Colon (tissue), 2 donors: ENCODE data around the gene EIF4G1.

Experiments used
- FAIRE-seq: peaks from 2 replicates; lab custom pipeline; 2012; peaks lifted over from hg19 to GRCh38; lab: Jason Lieb, UNC
- donor health status: control.
- donor health status: control.

EIF4G1 gene

DNA sequence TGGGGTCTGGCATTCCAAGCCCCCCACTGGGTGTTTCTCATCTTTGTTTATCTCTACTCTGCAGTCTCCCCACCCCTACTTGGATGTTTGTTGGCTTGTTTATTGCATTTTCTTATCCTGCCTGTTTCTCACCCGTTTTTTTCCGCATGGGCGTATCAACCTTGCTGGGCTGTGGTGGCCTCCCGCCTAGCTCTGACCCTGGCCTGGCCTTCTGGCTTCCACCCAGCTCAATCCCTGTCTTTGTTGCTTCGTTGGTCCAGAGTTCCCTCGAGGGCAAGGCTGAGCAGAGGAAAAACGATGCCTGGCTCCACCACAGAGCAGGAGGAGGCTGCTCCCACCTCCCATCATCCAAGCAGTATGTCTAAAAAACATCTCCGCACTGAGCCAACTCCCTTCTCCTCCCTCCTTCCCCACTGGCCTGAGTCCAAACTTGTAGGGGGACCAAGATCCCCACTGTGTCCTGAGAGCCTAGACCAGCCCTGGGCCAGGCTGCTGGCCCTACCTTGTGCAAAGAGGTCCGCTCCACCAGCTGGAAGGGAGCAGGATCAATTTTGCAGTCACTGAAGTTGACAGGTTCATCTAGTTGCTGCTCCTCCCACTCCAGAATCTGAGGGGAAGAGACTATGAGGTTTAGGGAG, 37.2 kb downstream of the EIF4G1 start:
- no peak for FAIRE-seq

DNA sequence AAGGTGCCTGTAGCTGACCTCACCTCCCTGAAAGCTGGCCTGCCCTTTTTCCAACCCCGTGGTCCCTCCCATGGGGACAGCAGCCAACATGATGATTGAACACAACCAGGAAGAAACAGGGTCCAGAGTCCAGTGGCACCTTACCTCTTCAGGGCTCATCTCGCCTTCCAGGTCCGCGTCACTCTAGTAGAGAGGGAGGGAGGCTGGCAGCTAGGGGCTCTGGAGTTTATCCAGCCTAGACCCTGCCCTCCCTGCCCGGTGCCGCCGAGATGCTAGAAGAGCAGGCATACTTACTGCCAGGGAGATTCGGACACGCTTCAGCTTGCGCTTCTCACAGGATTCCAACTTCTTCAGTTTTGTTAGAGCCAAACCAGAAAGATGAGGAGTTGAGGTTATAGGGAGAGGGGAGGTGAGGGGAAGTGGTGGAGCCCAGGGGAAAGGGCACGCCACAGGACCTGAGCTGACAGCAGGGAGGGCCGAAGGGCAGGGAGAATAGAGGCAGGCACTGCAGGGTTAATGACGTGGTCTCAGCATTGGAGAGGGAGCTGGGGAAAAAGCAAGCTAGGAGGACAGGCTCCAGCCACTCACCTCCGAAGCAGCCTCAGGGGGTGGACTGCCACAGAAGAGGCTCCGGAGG, 37.9 kb downstream of the EIF4G1 start:
- no peak for FAIRE-seq

DNA sequence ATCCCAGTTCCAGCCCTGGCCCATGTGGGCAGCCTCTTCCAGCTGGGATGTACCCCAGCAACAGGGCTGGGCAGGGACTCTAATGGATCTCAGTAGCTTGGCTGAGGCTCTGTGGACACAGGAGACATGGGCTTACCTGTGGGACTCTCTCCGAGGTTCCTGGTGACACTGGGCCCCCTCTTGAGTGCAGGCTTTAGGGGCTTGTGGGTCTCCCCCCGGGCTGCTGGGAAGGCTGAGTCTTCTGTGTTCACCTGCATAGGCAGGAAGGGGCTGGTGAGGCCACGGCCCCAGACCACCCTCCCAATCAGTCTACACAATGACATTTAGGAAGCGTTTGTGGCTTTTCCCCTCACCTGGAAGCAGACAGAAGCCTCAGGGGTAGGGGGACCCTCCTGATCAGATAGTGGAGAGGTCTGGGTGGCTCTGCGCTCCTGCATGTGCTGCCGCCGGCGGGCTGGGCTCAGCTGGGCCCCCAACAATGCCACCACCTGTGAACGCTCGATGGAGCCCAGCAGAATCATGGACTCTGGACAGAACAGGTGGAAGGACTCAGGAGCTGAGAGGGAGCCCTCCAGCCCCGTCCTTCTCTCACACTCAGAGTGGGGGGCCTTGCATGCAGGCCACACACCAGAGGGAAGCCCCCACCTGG, 38.6 kb downstream of the EIF4G1 start:
- FAIRE-seq = no peak

DNA sequence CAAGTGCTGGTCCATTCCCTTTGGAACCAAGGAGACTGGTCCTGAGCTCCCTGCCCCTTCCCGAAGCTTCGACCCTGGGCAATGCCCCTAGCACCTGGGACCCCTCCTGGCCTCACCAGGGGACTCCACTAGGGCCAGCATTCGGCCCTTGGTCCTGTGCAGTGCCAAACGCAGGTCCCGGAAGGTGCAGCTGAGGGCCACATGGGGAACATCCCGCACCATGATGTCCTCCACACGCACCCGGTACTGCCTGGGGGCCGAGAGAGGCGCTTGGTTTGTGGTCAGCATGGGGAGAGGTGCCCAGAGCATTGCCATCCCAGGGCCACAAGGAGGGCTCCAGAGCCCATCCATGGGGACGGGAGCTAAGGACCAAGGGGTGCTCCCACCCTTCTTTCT, 39.1 kb downstream of the EIF4G1 start:
- no peak for FAIRE-seq

DNA sequence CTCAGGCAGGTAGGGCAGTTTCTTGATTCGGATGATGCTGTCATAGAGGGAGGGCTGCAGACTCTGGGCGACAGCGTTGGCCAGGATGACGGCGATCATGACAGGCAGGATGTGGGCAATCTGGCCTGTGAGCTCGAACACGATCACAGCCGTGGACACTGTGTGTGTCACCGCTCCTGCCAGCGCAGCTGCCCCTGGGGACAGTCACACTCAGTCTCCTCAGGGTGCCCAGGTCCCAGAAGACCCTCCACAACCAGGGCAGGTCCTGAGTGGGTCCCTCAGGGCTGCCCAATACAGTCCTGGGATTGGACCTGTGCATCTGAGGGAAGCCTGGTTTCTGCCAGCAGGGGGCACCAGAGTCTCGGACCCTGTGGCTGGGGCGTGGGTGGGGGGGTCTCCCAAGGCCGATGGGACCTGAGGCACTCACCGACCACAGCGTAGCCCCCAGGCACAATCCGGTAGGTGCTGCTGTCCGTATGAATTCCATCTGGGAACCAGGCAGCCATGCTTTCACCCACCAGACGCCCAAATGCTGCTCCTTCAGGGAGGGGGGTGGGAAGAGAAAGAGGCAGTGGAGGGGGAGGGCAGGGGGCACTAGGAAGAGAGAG, 39.8 kb downstream of the EIF4G1 start:
- FAIRE-seq = no peak

DNA sequence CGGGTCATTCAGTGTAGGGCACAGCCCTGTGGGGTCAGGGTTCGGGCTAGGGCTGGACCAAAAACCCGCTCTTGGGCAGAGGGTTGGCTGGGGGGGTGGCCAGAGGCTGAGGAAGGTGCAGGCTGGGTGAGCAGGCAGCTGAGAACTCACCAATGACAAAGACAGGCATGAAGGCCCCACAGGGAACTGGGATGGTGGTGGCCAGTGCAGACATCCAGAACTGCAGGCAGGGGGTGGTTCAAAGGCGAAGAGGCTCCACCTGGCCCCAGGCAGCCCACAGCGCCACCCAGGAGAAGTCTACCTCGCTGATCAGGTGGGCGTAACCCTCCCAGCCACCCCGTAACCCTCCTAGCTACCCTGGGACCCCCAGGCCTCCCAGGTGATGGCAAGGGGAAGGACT, 40.3 kb downstream of the EIF4G1 start:
- FAIRE-seq = no peak

DNA sequence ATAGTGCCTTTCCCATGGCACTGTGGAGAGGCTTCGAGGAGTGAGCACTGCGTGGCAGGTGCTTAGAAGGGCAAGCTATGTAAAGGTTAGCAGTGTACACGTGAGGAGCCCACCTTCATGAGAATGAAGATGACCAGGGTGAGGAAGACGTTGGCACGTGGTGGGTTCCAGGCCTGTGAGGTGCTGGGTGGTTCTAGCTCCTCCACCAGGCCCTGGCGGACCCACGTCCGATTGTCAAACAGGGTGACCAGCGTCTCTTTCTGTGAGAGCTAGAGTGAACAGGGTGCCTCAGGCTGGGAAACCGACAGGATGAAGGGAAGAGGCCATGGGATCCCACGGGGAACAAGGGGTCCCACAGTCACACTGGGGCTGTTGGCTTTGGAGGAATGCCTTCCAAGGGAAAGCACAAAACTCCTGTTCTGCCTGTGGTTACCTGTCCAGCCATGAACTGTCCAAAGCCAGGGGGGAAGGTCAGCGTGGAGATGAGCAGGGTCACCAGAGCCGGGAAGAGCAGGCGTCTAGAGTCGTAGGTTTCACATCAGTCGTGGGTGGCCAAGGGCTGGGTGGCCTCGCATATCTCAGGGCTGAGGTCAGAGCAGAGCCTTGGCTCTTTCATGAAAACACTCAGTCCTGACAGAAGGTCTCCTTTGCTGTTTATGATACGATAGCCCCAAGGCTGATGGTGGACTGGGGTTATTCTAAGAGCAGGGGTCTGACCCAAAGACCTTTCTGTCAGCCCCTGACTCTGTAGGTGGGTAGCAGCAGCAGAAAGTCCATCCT, 41.0 kb downstream of the EIF4G1 start:
- no peak for FAIRE-seq

DNA sequence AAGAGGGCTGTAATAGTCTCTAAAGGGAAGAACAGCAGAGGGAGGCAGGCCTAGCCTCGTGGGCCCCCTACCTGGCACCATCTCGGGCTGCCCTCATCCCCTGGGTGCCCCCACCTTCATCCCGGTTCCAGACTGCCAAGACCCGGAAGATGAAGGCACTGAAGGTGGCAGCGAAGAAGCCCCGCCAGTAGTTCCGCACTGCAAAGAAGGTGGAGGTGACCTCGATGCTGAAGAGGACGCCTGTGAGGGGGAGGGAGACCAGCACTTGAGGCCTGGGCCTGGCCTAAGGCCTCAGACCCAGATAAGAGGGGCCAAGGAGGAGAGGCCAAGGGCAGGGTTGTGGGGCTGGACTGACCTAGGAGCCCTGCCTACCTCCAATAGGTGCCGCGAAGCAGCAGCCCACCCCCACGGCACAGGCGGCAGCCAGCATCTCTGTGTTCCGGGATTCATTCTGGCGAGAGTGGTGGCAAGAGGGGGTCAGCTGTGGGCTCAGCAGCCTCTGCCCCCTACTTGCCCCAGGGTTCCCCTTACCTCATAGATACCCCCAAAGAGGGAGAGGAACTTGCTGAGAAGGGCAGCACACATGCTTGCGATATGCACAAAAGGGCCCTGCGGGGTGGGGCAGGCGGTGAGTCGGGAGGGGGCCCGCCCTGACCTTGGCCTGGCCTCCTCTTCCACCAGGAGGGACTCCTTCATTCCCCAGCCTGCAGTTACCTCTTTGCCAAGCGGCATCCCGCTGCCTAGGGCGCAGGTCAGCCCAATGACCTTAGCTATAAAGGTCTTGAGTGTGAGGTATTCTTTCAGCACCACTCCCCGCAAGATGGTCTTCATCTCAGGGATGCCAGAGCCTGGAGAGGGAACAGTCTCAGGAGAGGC, 43.1 kb downstream of the EIF4G1 start:
- FAIRE-seq = no peak

DNA sequence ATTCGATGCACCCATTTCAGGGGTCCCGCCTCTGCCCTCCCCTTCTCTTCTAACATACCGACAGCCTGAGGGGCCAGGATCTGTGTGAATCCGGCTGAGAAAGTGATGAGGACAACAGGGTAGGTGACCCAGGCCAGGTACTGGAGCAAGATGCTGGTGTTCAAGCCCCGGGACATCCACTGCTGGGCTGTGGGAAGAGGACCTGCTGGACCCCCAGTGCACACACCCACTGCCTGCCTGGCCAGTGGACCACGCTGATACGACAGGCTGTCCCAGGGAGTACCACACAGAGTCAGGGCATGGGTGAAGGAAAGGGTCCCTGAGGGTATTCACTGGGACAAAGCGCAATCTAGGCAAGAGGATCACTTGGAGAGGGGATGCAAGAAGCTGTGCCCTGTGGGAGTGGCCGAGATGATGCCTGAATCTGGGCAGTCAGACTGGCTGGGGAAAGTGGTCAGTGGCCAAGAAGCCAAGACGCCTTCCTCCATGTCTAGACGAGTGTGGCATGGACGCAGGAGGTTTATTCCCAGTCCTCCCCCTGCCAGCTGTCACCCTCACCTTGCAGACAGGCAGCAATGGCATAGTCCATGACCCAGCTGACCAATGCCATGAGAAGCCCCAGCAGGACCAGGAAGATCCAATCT, 43.8 kb downstream of the EIF4G1 start:
- no peak for FAIRE-seq

DNA sequence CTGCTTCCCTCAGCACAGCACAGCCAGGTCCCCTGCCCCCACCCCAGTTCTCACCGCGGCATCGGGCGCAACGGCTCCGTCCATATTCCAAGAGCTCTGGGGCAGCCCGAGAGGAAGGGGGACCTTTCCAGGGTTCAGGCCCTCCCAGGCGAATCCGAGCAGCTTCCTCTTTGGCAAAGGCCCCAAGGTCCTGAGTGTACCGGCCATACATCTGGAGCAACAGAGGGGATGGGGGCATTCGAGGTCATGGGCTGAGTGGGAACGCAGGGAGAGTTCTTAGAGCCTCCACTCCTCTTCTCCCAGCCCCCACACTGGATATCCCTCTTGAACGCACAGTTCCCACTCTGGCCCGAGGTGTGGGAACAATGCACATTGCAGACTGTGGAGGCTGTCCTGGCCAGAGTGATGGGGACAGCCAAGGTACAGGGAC, 44.5 kb downstream of the EIF4G1 start:
- no peak for FAIRE-seq

DNA sequence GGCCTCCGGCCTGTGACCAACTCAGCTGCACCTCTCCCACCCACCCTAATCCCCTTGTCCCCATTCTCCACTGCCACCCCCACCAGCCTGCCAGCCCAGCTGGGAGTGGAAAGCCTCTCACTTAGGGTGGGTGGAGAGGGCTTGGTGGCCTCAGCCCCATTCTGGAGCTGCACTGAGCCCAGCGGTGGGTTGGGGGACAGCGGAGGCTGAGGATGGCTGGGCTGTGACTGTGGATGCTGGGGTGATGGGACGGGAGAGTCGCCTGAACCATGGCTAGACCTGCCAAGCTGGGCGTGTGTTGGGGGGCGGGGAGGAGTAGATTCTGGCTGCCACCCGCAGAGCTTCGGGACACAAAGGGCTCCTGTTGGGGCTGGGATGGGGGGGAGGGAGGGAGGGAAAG, 45.2 kb downstream of the EIF4G1 start:
- no peak for FAIRE-seq

DNA sequence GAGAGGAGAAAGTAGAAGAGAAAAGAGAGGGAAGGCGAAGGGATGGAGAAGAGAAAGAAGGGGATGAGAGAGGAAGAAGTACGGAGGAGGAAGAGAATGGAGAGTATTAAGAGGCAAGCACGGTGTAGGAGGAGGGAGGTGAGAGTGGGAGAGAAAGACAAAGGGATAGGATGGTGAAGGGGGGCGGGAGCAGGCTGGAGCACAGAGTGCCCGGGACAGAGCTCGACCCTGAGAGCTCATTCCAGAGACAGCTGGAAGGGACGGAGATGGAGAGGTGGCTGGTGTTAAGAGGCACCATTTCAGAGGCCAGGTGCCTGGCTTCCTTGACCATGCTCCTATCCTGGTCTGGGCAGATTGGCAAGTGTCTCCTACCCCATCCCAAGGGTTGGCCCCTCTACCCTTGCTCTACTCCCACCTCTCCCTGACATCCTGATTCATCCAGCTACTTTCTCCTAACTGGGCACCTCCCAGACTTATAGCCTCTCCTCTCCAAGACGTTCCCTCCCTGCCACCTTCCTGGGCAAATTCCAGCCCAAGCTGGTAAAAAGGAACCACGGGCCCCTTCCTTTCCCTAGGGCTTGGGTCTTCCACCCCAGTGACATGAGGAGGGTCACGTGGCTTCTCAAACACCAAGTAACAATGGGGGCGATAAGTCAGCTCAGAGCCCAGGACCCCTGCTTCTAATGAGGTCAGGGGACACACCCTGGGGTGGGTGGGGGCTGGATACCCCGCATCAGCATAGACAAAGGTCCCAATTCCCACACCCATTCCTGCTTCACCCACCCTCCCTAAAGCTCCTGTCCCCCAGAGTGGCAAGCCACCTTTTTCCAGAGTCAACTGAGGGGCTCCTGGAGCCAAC, 45.9 kb downstream of the EIF4G1 start:
- no peak for FAIRE-seq

DNA sequence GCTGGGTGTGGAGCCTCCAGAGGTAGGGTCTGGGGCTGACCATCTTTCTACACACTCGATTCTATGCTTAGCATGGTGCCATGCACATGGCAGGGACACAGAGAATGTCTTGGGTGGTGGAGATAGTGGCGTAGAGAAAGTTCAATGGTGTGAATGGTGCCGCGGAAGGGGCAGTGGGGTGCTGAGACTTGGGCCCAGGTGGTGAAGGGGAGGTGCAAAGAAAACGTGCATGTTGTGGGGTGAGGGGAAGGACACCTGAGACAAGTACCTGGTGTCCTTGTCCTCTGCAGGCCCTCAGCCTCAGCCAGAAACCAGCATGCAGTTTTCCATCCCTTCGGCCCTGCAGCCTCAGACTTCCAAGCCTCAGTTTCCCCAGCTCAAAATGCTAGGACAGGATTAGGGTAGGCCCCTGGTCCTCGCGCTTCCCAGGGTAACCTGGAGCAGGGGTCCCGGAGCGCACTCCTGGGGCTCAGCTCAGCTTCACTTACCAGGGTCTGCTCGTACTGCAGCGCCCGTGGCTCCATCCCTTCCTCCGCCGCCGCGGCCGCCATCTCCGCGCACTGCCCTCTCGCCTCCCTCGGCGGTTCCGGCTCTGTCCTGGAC, 46.6 kb downstream of the EIF4G1 start:
- FAIRE-seq = no peak

DNA sequence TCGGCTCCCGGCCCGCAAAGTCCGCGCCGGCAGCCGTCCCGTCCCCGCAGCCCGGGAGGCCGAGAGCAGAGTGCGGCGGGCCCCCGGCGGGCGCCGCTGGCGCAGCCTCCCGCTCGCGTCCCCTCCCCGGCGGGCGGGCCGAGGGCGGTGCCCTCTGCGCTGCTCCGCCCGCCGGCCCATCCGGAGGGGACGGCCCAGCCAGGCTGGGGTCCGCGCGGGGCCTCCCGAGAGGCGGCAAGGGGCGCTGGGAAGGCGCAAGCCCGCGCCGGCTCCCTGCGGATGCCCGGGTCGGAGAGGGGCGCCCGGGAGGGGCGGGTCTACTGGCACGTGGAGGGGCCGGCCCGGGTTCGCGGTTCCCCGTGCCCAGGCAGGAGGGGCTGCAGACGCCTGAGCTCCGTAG, 47.1 kb downstream of the EIF4G1 start, which contains the start of the genes CLCN2 and POLR2H:
TSS of gene CLCN2 (minus strand) at position 74 of the 400 bp plus-strand sequence. CDS start 126 bp downstream, outside the sequence.
TSS of gene POLR2H (plus strand) at position 179 of the 400 bp plus-strand sequence. CDS start 1,783 bp downstream, outside the sequence.
- FAIRE-seq = no peak

DNA sequence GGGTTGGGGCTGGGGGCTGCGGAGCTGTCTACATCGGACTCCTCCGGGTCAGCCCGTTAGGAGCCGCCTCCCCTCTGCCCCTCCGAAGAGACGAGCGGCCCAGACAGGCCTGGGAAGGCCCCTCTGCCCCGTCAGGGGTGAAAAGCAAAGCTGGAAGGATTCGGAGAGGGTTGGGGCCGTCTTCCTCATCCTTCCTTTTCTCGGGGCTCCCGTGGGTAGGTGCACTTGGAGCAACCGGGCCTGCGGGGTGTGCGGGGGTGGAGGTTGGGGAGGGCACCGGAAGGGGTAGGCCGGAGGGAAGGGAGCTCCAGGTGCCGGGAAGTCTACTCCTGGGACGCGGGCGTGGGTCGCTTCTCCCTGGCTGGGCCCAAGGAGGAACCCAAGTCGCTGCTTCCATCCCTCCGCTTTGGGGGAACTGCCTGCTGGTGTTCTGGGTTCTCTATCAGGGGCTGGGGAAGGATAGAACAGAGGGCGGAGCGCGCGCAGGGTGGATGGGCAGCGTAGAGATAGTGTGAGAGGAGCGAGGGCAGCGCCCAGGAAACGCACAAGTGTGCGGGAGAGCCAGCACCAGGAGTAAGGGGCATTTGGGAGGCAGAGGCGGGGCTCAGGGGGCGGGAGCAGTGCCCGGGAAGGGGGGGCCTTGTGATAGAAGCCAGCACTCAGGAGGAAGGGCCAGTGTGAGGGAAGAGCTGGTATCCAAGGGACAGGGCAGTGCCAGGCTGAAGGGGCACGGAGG, 47.7 kb downstream of the EIF4G1 start:
- FAIRE-seq = no peak

DNA sequence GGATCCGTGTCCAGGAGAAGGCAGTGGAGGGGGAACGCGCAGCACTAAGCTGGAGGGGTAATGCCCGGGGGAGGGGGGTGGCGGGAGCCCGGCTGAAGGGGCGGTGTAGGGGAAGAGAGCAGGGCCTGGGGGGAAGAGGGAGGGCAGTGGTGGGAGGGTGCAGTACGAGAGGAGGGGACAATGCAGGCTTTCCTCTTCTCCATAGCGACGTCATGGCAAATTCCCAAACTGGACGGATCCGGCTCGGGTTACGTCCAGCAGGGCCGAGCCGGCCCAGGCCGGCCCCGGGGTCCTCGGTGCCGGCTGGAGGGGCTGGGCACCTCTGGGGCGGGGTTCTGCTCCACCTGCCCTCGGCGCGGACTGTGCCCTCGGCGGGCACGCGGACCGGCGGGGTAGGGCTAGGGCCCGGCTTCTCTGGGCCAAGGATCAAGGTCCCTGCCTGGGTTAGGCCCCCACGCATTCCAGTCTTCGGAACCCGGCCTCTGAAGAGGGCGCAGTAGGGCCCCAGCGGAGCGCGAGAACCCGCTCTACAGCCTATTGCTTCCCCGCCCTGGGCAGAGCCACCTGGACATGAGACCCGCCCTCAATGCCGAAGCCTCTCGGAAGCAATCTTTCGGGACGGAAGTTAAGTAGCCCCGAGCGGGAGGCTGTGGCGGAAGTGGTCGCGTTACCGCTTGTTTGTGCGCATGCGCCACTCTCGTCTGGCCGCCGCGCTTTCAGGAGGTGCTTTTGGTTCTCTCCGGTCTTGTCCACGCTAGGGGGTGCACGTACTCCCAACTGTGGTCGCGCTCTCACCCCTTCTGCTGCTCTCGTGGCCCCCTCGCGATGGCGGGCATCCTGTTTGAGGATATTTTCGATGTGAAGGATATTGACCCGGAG, 48.5 kb downstream of the EIF4G1 start:
- no peak for FAIRE-seq

DNA sequence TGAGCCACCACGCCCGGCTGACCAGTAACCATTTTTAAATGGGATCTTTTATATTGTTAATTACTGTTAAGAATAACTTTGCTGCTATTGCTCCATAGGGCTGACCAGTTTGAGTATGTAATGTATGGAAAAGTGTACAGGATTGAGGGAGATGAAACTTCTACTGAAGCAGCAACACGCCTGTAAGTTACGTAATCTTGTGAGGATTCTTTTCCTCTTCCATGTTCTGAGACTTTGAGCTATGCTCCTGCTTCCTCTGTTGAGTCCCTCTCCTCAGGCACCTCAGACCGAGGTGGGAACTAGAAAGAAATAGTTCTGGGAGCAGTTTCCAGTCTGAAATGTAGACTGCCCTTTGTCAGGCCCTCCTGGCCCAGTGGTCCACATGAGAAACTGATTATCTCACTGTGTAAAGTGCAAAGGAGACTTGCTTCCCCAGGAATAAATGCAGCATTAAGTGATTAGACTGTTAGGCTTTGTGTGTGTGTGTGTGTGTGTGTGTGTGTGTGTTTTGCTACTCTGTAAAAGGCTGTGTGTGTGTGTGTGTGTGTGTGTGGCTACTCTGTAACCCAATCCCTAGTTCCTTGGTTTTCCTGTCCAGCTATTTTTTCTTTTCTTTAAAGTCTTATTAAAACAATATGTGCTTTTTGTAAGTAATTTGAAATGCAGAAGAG, 52.3 kb downstream of the EIF4G1 start:
- no peak for FAIRE-seq
